Type B pancreatic cell (in vitro differentiated cells): Measurements from ENCODE around the gene POLD2. TPM values are rescaled to one million over a fixed set of nuclear protein-coding genes. Genes with fewer than 3 reads are reported as not detected.

Experiments
- DNase-seq: peaks from one replicate; pipeline ENCODE4 v3.0.0; 2021; ENCODE audit warnings: mixed read lengths; ENCODE audit not compliant: unreplicated experiment; ENCODE audit errors: extremely low spot score
- H3K27ac Mint-ChIP-seq: 2 replicates; pipeline ENCODE4 v1.8.0; 2021; ENCODE audit warnings: mild to moderate bottlenecking, mixed read lengths
- H3K27me3 Mint-ChIP-seq: 2 replicates; pipeline ENCODE4 v1.8.0; 2021; ENCODE audit warnings: mixed read lengths
- H3K36me3 Mint-ChIP-seq: 2 replicates; pipeline ENCODE4 v1.8.0; 2021; ENCODE audit warnings: mixed read lengths
- H3K4me1 Mint-ChIP-seq: one replicate; pipeline ENCODE4 v1.8.0; 2021; ENCODE audit warnings: mixed read lengths; ENCODE audit not compliant: unreplicated experiment
- H3K4me3 Mint-ChIP-seq: 2 replicates; pipeline ENCODE4 v1.8.0; 2021; ENCODE audit warnings: mild to moderate bottlenecking, mixed read lengths
- H3K9me3 Mint-ChIP-seq: 2 replicates; pipeline ENCODE4 v1.8.0; 2021; ENCODE audit warnings: mixed read lengths
- total RNA-seq: library from RNA; stranded (reverse); gene quantifications from 2 replicates; pipeline ENCODE4 v1.2.1, GENCODE V29; 2021; ENCODE audit warnings: low replicate concordance
- TF ChIP-seq, protein P1 (sequence below): fragments of 200-600 bp; sonication (generic); conservative IDR thresholded peaks from 2 replicates; pipeline ENCODE4 v1.5.0; 2021; ENCODE audit warnings: antibody characterized with exemption, mild to moderate bottlenecking

Gene POLD2
- total RNA-seq, 1 donor from 2014 or later: 142 TPM

- no peaks in the 10 kb centered on the region for H3K36me3 Mint-ChIP-seq
- H3K27me3 Mint-ChIP-seq: peaks cover 24% of the 10 kb centered on the region
- no peak overlapping the region for H3K4me3 Mint-ChIP-seq
- TF ChIP-seq, protein P1, sequence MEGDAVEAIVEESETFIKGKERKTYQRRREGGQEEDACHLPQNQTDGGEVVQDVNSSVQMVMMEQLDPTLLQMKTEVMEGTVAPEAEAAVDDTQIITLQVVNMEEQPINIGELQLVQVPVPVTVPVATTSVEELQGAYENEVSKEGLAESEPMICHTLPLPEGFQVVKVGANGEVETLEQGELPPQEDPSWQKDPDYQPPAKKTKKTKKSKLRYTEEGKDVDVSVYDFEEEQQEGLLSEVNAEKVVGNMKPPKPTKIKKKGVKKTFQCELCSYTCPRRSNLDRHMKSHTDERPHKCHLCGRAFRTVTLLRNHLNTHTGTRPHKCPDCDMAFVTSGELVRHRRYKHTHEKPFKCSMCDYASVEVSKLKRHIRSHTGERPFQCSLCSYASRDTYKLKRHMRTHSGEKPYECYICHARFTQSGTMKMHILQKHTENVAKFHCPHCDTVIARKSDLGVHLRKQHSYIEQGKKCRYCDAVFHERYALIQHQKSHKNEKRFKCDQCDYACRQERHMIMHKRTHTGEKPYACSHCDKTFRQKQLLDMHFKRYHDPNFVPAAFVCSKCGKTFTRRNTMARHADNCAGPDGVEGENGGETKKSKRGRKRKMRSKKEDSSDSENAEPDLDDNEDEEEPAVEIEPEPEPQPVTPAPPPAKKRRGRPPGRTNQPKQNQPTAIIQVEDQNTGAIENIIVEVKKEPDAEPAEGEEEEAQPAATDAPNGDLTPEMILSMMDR: no peak
- H3K9me3 Mint-ChIP-seq: no peaks in the 10 kb centered on the region
- DNase-seq: no peak
- H3K4me1 Mint-ChIP-seq: peaks cover 14% of the 10 kb centered on the region
- H3K27ac Mint-ChIP-seq: no peak overlapping the region
Observed at GRCh38 chr7:44107116-44107960, 16.0 kb downstream of the POLD2 start.

- Mint-ChIP-seq H3K9me3 (no peaks in the 10 kb centered on the region), H3K4me3 (no peak overlapping the region)
Observed at GRCh38 chr7:44106311-44107065, 16.9 kb downstream of the POLD2 start.

GRCh38 chr7:44105832-44106231 is 17.5 kb downstream of the POLD2 start:
- no peaks in the 10 kb centered on the region for H3K9me3 Mint-ChIP-seq
- peak overlapping the region; percentile 15 for H3K27ac Mint-ChIP-seq
- peak overlapping the region; percentile 84 for H3K4me3 Mint-ChIP-seq
- H3K27me3 Mint-ChIP-seq: peaks cover 27% of the 10 kb centered on the region
- TF ChIP-seq, protein P1: no peak
- no peak for DNase-seq
- peaks cover 16% of the 10 kb centered on the region for H3K4me1 Mint-ChIP-seq
- H3K36me3 Mint-ChIP-seq: no peaks in the 10 kb centered on the region

More at GRCh38 chr7:44106311-44107065, 16.9 kb downstream of the POLD2 start:
- Mint-ChIP-seq H3K4me1 (peaks cover 16% of the 10 kb centered on the region), H3K27me3 (peaks cover 27% of the 10 kb centered on the region), H3K36me3 (no peaks in the 10 kb centered on the region), H3K27ac (no peak overlapping the region)
- no peak for DNase-seq
- TF ChIP-seq, protein P1: no peak

- TF ChIP-seq, protein P1: no peak
- Mint-ChIP-seq H3K27ac (peak overlapping the region; percentile 15), H3K4me3 (peak overlapping the region; percentile 84), H3K36me3 (no peaks in the 10 kb centered on the region), H3K27me3 (peaks cover 27% of the 10 kb centered on the region), H3K9me3 (no peaks in the 10 kb centered on the region), H3K4me1 (peaks cover 23% of the 10 kb centered on the region)
- DNase-seq: no peak
Observed at GRCh38 chr7:44104860-44105771, 18.2 kb downstream of the POLD2 start.
